Right lobe of liver (tissue), 4 donors: Measurements from ENCODE around the gene OR1M1.

Experiments used
- POLR2A ChIP-seq: fragments of 450-650 bp; IDR thresholded peaks from one replicate; pipeline ENCODE4 v1.6.1; 2017; ENCODE audit warnings: antibody characterized with exemption, mild to moderate bottlenecking
- TF ChIP-seq, protein P1 (sequence below), 4 donors: fragments of 200-600 bp in 3 of 4; fragments of 450-650 bp in 1 of 4; IDR thresholded peaks; one replicate each; pipeline versions ENCODE4 v1.5.1 to v1.8.0; 2016 to 2022; ENCODE audit warnings: antibody characterized with exemption in 4 of 4, mild to moderate bottlenecking in 2 of 4
- donor health status: DM: no; HTN: no; CAD: no.
- donor health status: DM: no; HTN: no; CAD: no.
- donor health status: DM: no; HTN: yes; CAD: no.

DNA sequence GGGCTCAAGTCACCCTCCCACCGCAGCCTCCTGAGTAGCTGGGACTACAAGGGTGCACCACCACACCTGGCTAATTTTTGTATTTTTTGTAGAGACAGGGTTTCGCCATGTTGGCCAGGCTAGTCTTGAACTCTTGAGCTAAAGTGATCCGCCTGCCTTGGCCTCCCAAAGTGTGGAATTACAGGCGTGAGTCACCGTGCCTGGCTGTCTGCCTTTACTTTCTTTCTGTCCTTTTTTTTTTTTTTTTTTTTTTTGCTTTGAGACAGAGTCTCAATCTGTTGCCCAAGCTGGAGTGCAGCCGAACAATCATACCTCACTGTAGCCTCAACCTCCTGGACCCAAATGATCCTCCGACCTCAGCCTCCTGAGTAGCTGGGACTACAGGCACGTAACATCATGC is 25.0 kb upstream of the OR1M1 start:
- TF ChIP-seq, protein P1, sequence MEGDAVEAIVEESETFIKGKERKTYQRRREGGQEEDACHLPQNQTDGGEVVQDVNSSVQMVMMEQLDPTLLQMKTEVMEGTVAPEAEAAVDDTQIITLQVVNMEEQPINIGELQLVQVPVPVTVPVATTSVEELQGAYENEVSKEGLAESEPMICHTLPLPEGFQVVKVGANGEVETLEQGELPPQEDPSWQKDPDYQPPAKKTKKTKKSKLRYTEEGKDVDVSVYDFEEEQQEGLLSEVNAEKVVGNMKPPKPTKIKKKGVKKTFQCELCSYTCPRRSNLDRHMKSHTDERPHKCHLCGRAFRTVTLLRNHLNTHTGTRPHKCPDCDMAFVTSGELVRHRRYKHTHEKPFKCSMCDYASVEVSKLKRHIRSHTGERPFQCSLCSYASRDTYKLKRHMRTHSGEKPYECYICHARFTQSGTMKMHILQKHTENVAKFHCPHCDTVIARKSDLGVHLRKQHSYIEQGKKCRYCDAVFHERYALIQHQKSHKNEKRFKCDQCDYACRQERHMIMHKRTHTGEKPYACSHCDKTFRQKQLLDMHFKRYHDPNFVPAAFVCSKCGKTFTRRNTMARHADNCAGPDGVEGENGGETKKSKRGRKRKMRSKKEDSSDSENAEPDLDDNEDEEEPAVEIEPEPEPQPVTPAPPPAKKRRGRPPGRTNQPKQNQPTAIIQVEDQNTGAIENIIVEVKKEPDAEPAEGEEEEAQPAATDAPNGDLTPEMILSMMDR (IDR thresholded peaks at IDR 0.05): no peak
- TF ChIP-seq POLR2A: no peak
